Activated CD4-positive, alpha-beta T cell treated with anti-CD3 and anti-CD28 coated beads for 36 hours (primary cell): ENCODE measurements around the gene SPINK1. TPM values are rescaled to one million over a fixed set of nuclear protein-coding genes. Genes with fewer than 3 reads are reported as not detected.
"Not testable (repeated sequence)": the region's sequence is repeated elsewhere in the genome, so short reads cannot be mapped to it uniquely, and the experiment has no call there.

Source experiments
- ATAC-seq: fragments of 200-7000 bp; cut with Tn5 transposase; one replicate; pipeline ENCODE4 v1.10.0; 2021; ENCODE audit warnings: mild to moderate bottlenecking, moderate library complexity
- CTCF ChIA-PET: fragments of 350-600 bp; sonication (Branson Sonifier 250); formaldehyde crosslinking; loops from one replicate; lab custom pipeline; 2021; ENCODE audit warnings: antibody characterized with exemption; lab: Charles Lee
- POLR2A ChIA-PET: fragments of 350-600 bp; sonication (Branson Sonifier 250); formaldehyde crosslinking; loops from one replicate; lab custom pipeline; 2021; ENCODE audit warnings: antibody characterized with exemption, inconsistent platforms; lab: Charles Lee
- DNase-seq: peaks from one replicate; pipeline ENCODE4 v3.0.0-alpha.2; 2020
- H3K27ac Mint-ChIP-seq: one replicate; pipeline ENCODE4 v1.8.0; 2021; ENCODE audit warnings: mixed read lengths
- H3K27me3 Mint-ChIP-seq: one replicate; pipeline ENCODE4 v1.8.0; 2021; ENCODE audit warnings: mixed read lengths
- H3K36me3 Mint-ChIP-seq: one replicate; pipeline ENCODE4 v1.8.0; 2021; ENCODE audit warnings: low read depth, mixed read lengths
- H3K4me1 Mint-ChIP-seq: one replicate; pipeline ENCODE4 v1.8.0; 2021; ENCODE audit warnings: mixed read lengths
- H3K4me3 Mint-ChIP-seq: one replicate; pipeline ENCODE4 v1.8.0; 2021; ENCODE audit warnings: mild to moderate bottlenecking, moderate library complexity, mixed read lengths
- H3K9me3 Mint-ChIP-seq: one replicate; pipeline ENCODE4 v1.8.0; 2021; ENCODE audit warnings: low read depth, mixed read lengths
- intact Hi-C, 2 experiments: fragments of 100-400 bp; cut with DNase I in 1 of 2; cut with micrococcal nuclease in 1 of 2; formaldehyde crosslinking; loops; one replicate each; pipeline versions ENCODE4 v1.14.2 to v1.15.1; 2022 to 2024; cut with DNase I, micrococcal nuclease
- total RNA-seq, 2 experiments: library from RNA; stranded (reverse); gene quantifications; one replicate each; pipeline ENCODE4 v1.2.3, GENCODE V29; 2021

The SPINK1 gene
- total RNA-seq, 2 experiments from 2014 or later: not detected

- H3K4me1 Mint-ChIP-seq: no peaks in the 10 kb centered on the region
- peaks cover 11% of the 10 kb centered on the region for H3K27me3 Mint-ChIP-seq
- intact Hi-C loops: loop anchor here in 1 of 2 experiments (10.0 kb wide), 1 partner anchor 521 kb away; no protein-coding TSS in a partner anchor
- no peak overlapping the region for H3K4me3 Mint-ChIP-seq
- DNase-seq: no peak
- no peak overlapping the region for H3K27ac Mint-ChIP-seq
- no peaks in the 10 kb centered on the region for H3K36me3 Mint-ChIP-seq
- POLR2A ChIA-PET: no interaction called here
- CTCF ChIA-PET: no interaction called here
- H3K9me3 Mint-ChIP-seq: no peaks in the 10 kb centered on the region
- ATAC-seq: no peak
Observed at GRCh38 chr5:147853372-147853987, 22.0 kb upstream of the SPINK1 start.

- POLR2A ChIA-PET: no interaction called here
- no peaks in the 10 kb centered on the region for H3K9me3 Mint-ChIP-seq
- no peak overlapping the region for H3K27ac Mint-ChIP-seq
- H3K4me3 Mint-ChIP-seq: no peak overlapping the region
- intact Hi-C loops: loop anchor here in 1 of 2 experiments (10.0 kb wide), 1 partner anchor 522 kb away; no protein-coding TSS in a partner anchor
- DNase-seq (no peak), ATAC-seq (no peak)
- H3K27me3 Mint-ChIP-seq: peaks cover 15% of the 10 kb centered on the region
- no peaks in the 10 kb centered on the region for H3K36me3 Mint-ChIP-seq
- CTCF ChIA-PET: no interaction called here
- no peaks in the 10 kb centered on the region for H3K4me1 Mint-ChIP-seq
Observed at GRCh38 chr5:147852365-147852764, 20.9 kb upstream of the SPINK1 start.

- Mint-ChIP-seq H3K9me3 (no peaks in the 10 kb centered on the region), H3K36me3 (no peaks in the 10 kb centered on the region), H3K4me3 (no peak overlapping the region), H3K4me1 (no peaks in the 10 kb centered on the region), H3K27ac (no peak overlapping the region), H3K27me3 (peaks cover 15% of the 10 kb centered on the region)
- ATAC-seq: no peak
- DNase-seq: no peak
- CTCF ChIA-PET: interaction anchor here (0.6 kb wide), 1 partner anchor 1415 kb away, joined by 3 read pairs; no protein-coding TSS in a partner anchor
- intact Hi-C loops: loop anchor here in 1 of 2 experiments (10.0 kb wide), 1 partner anchor 523 kb away; no protein-coding TSS in a partner anchor
- POLR2A ChIA-PET: no interaction called here
Observed at GRCh38 chr5:147851578-147851977, 20.1 kb upstream of the SPINK1 start.

- Mint-ChIP-seq H3K27me3 (peaks cover 18% of the 10 kb centered on the region), H3K9me3 (no peaks in the 10 kb centered on the region), H3K27ac (no peak overlapping the region), H3K36me3 (no peaks in the 10 kb centered on the region), H3K4me1 (no peaks in the 10 kb centered on the region), H3K4me3 (no peak overlapping the region)
- no peak for DNase-seq
- CTCF ChIA-PET: interaction anchor here (2.4 kb wide), 1 partner anchor 8 kb away, joined by 8 read pairs; no protein-coding TSS in a partner anchor
- POLR2A ChIA-PET: no interaction called here
- no peak for ATAC-seq
- intact Hi-C loops: no loop called here
Observed at GRCh38 chr5:147849226-147849625, 17.8 kb upstream of the SPINK1 start.

GRCh38 chr5:147845618-147846017 lies 14.1 kb upstream of the SPINK1 start:
- Mint-ChIP-seq H3K9me3 (no peaks in the 10 kb centered on the region), H3K27me3 (peaks cover 17% of the 10 kb centered on the region), H3K36me3 (no peaks in the 10 kb centered on the region), H3K4me1 (no peaks in the 10 kb centered on the region), H3K4me3 (no peak overlapping the region), H3K27ac (no peak overlapping the region)
- ATAC-seq: no peak
- CTCF ChIA-PET: interaction anchor here (1.2 to 1.4 kb wide), 3 partner anchors 11 to 23 kb away, joined by 3 to 4 read pairs (median 3); no protein-coding TSS in a partner anchor
- POLR2A ChIA-PET: no interaction called here
- intact Hi-C loops: no loop called here
- no peak for DNase-seq

- H3K9me3 Mint-ChIP-seq: no peaks in the 10 kb centered on the region
- no peak for ATAC-seq
- CTCF ChIA-PET: interaction anchor here (1.2 to 1.4 kb wide), 2 partner anchors 12 to 22 kb away, joined by 3 to 4 read pairs; no protein-coding TSS in a partner anchor
- H3K27me3 Mint-ChIP-seq: peaks cover 17% of the 10 kb centered on the region
- DNase-seq: no peak
- no peaks in the 10 kb centered on the region for H3K4me1 Mint-ChIP-seq
- POLR2A ChIA-PET: no interaction called here
- H3K36me3 Mint-ChIP-seq: no peaks in the 10 kb centered on the region
- no peak overlapping the region for H3K27ac Mint-ChIP-seq
- intact Hi-C loops: no loop called here
- H3K4me3 Mint-ChIP-seq: no peak overlapping the region
Observed at GRCh38 chr5:147844846-147845245, 13.4 kb upstream of the SPINK1 start.

GRCh38 chr5:147842869-147843268 lies 11.4 kb upstream of the SPINK1 start:
- DNase-seq (no peak), ATAC-seq (no peak)
- Mint-ChIP-seq H3K27ac (no peak overlapping the region), H3K9me3 (no peaks in the 10 kb centered on the region), H3K27me3 (peaks cover 17% of the 10 kb centered on the region), H3K4me1 (no peaks in the 10 kb centered on the region), H3K36me3 (no peaks in the 10 kb centered on the region), H3K4me3 (no peak overlapping the region)
- intact Hi-C loops: no loop called here
- POLR2A ChIA-PET: no interaction called here
- CTCF ChIA-PET: interaction anchor here (1.9 kb wide), 1 partner anchor 15 kb away, joined by 6 read pairs; no protein-coding TSS in a partner anchor

- ATAC-seq: no peak
- Mint-ChIP-seq H3K9me3 (no peaks in the 10 kb centered on the region), H3K4me3 (no peak overlapping the region), H3K4me1 (no peaks in the 10 kb centered on the region), H3K27ac (no peak overlapping the region), H3K36me3 (no peaks in the 10 kb centered on the region), H3K27me3 (peaks cover 6% of the 10 kb centered on the region)
- intact Hi-C loops: no loop called here
- no peak for DNase-seq
- ChIA-PET POLR2A (no interaction called here), CTCF (no interaction called here)
Observed at GRCh38 chr5:147836439-147836838, 5.0 kb upstream of the SPINK1 start.

- H3K4me1 Mint-ChIP-seq: no peaks in the 10 kb centered on the region
- CTCF ChIA-PET: interaction anchor here (1.0 kb wide), 1 partner anchor 13 kb away, joined by 3 read pairs; no protein-coding TSS in a partner anchor
- intact Hi-C loops: no loop called here
- ATAC-seq (no peak), DNase-seq (no peak)
- POLR2A ChIA-PET: no interaction called here
- peaks cover 6% of the 10 kb centered on the region for H3K27me3 Mint-ChIP-seq
- no peaks in the 10 kb centered on the region for H3K9me3 Mint-ChIP-seq
- H3K27ac Mint-ChIP-seq: no peak overlapping the region
- H3K4me3 Mint-ChIP-seq: no peak overlapping the region
- H3K36me3 Mint-ChIP-seq: no peaks in the 10 kb centered on the region
Observed at GRCh38 chr5:147835386-147835798, 3.9 kb upstream of the SPINK1 start.

GRCh38 chr5:147832541-147832940 lies 1.1 kb upstream of the SPINK1 start:
- Mint-ChIP-seq H3K27me3 (peaks cover 8% of the 10 kb centered on the region), H3K4me3 (no peak overlapping the region), H3K27ac (no peak overlapping the region), H3K4me1 (no peaks in the 10 kb centered on the region), H3K36me3 (no peaks in the 10 kb centered on the region), H3K9me3 (no peaks in the 10 kb centered on the region)
- CTCF ChIA-PET: interaction anchor here (0.7 kb wide), 1 partner anchor 724 kb away, joined by 3 read pairs; no protein-coding TSS in a partner anchor
- ATAC-seq (no peak), DNase-seq (no peak)
- intact Hi-C loops: no loop called here
- POLR2A ChIA-PET: no interaction called here

- intact Hi-C loops: no loop called here
- ChIA-PET CTCF (interaction anchor here (0.5 to 1.8 kb wide), 3 partner anchors 199 to 1775 kb away, joined by 3 to 12 read pairs (median 3); no protein-coding TSS in a partner anchor), POLR2A (no interaction called here)
- no peak overlapping the region for H3K4me3 Mint-ChIP-seq
- H3K4me1 Mint-ChIP-seq: no peaks in the 10 kb centered on the region
- H3K27ac Mint-ChIP-seq: no peak overlapping the region
- ATAC-seq (no peak), DNase-seq (no peak)
- no peaks in the 10 kb centered on the region for H3K36me3 Mint-ChIP-seq
- no peaks in the 10 kb centered on the region for H3K9me3 Mint-ChIP-seq
- H3K27me3 Mint-ChIP-seq: peaks cover 10% of the 10 kb centered on the region
Observed at GRCh38 chr5:147830035-147830434, 1.4 kb downstream of the SPINK1 start.

- DNase-seq, H3K4me1 Mint-ChIP-seq: not testable (repeated sequence)
- CTCF ChIA-PET: interaction anchor here (1.4 kb wide), 1 partner anchor 199 kb away, joined by 6 read pairs; no protein-coding TSS in a partner anchor
Observed at GRCh38 chr5:147827017-147827416, 4.5 kb downstream of the SPINK1 start.

More at GRCh38 chr5:147827017-147827416, 4.5 kb downstream of the SPINK1 start:
- intact Hi-C loops, H3K4me3 Mint-ChIP-seq, H3K27me3 Mint-ChIP-seq, ATAC-seq, H3K36me3 Mint-ChIP-seq, POLR2A ChIA-PET, H3K27ac Mint-ChIP-seq, H3K9me3 Mint-ChIP-seq: not testable (repeated sequence)
